NOMO-1 treated with DMSO at 0.1 percent for 48 hours (cell line): ENCODE data around the gene MYF6.
A peak's percentile ranks its signal among the peaks of the same experiment; 100 is the strongest.

Source experiments
- DNase-seq: peaks from one replicate; lab custom pipeline; 2025; ENCODE audit not compliant: unreplicated experiment; lab: John Stamatoyannopoulos, UW

Gene MYF6

GRCh38 chr12:80704420-80704819 lies 3.0 kb upstream of the MYF6 start:
- DNase-seq, result no peak

GRCh38 chr12:80707830-80708258 lies 410 bp downstream of the MYF6 start:
- DNase-seq, result no peak

GRCh38 chr12:80708259-80708974 lies 983 bp downstream of the MYF6 start:
- DNase-seq, result no peak

- DNase-seq, result peak; percentile 21
Observed at GRCh38 chr12:80708975-80709328, 1.5 kb downstream of the MYF6 start.

GRCh38 chr12:80709811-80710726 lies 2.6 kb downstream of the MYF6 start:
- no peak for DNase-seq

GRCh38 chr12:80710727-80711449 lies 3.5 kb downstream of the MYF6 start:
- no peak for DNase-seq

GRCh38 chr12:80711866-80712265 lies 4.4 kb downstream of the MYF6 start:
- DNase-seq, result no peak

- DNase-seq, result no peak
Observed at GRCh38 chr12:80712866-80713265, 5.4 kb downstream of the MYF6 start.

- DNase-seq, result no peak
Observed at GRCh38 chr12:80713419-80713818, 6.0 kb downstream of the MYF6 start.

GRCh38 chr12:80714055-80714454 lies 6.6 kb downstream of the MYF6 start:
- DNase-seq, result no peak

GRCh38 chr12:80714846-80715245 lies 7.4 kb downstream of the MYF6 start:
- DNase-seq, result no peak

- no peak for DNase-seq
Observed at GRCh38 chr12:80715713-80716249, 8.3 kb downstream of the MYF6 start.

GRCh38 chr12:80716696-80717469 lies 9.4 kb downstream of the MYF6 start, which contains the start of gene MYF5:
Gene MYF5 (plus strand): TSS chr12:80716912. CDS start chr12:80717064, 152 bp downstream.
- no peak for DNase-seq

- no peak for DNase-seq
Observed at GRCh38 chr12:80717856-80718255, 10.4 kb downstream of the MYF6 start.

GRCh38 chr12:80720516-80720915 lies 13.1 kb downstream of the MYF6 start:
- DNase-seq, result no peak

GRCh38 chr12:80721326-80721725 lies 13.9 kb downstream of the MYF6 start:
- peak; percentile 39 for DNase-seq

GRCh38 chr12:80745851-80746505 lies 38.5 kb downstream of the MYF6 start:
- DNase-seq, result no peak

GRCh38 chr12:80747800-80748199 lies 40.4 kb downstream of the MYF6 start:
- DNase-seq, result no peak

- DNase-seq, result no peak
Observed at GRCh38 chr12:80749456-80749855, 42.0 kb downstream of the MYF6 start.

GRCh38 chr12:80752464-80752863 lies 45.0 kb downstream of the MYF6 start:
- DNase-seq, result no peak
